HUES6 (cell line): ENCODE data around the gene KIAA1614.

ENCODE experiments used
- H3K27ac ChIP-seq: 2 replicates; pipeline ENCODE4 v1.7.0; 2013; ENCODE audit warnings: low read depth, mild to moderate bottlenecking, low read length, inconsistent platforms
- H3K27me3 ChIP-seq: 2 replicates; pipeline ENCODE4 v1.6.1; 2013; ENCODE audit warnings: low read length; ENCODE audit not compliant: control insufficient read depth, insufficient read depth
- H3K36me3 ChIP-seq: 2 replicates; pipeline ENCODE4 v1.6.1; 2013; ENCODE audit warnings: low read length; ENCODE audit not compliant: control insufficient read depth, insufficient read depth
- H3K4me1 ChIP-seq: 2 replicates; pipeline ENCODE4 v1.6.1; 2013; ENCODE audit warnings: low read length; ENCODE audit not compliant: control insufficient read depth, insufficient read depth
- H3K4me3 ChIP-seq: 2 replicates; pipeline ENCODE4 v1.5.1; 2013; ENCODE audit warnings: low read depth, low read length
- H3K9ac ChIP-seq: one replicate; pipeline ENCODE4 v1.6.1; 2013; ENCODE audit warnings: mild to moderate bottlenecking, low read length
- H3K9me3 ChIP-seq: 2 replicates; pipeline ENCODE4 v1.6.1; 2013; ENCODE audit warnings: low read depth, low read length; ENCODE audit not compliant: control insufficient read depth, insufficient read depth

KIAA1614 gene

DNA sequence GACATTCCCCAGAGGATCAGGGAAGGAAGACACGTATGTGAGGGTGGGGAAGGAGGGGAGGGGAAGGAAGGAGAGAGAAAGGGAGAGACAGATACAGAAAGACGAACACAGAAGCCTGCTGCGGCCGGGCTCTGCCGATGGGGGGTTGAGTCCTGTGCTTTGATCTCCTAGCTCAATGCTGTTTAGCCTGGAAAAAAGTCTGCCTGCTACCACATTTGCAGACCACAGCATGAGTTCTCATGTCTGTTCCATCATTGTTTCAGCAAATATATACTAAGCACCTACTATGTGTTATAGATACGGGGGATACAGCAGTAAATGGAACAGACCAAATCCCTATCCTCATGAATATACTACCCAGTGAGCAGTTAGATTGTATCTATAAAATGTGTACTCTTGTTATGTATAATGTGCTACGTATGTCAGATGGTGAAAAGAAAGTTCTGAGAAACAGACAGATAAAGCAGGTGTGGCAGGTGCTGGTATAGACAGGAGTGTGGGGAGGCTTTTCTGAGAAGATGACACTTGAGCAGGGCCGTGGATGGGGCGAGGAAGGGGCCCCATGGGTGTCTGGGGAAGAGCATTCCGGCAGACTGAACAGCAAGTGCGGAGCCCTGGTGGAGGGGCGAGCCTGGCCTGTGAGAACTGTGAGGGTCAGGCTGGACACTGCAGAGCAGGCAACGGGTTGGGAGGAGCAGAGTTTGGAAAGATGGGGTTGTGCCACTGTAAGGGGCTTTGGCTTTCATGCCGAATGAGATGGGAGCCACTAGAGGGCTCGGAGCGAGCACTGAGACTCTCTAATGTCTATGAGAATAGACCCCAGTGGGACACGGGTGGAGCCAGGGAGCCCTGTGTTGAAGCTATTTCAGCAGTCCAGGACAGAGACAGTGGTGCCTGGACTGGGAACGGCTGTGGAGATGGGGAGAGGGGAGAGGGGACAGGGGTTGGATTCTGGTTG is 34.1 kb downstream of the KIAA1614 start:
- Histone ChIP-seq H3K27ac (no peak overlapping the region), H3K4me1 (peaks cover 7% of the 10 kb centered on the region), H3K36me3 (peaks cover 9% of the 10 kb centered on the region), H3K9me3 (no peaks in the 10 kb centered on the region), H3K27me3 (no peaks in the 10 kb centered on the region), H3K4me3 (no peak overlapping the region), H3K9ac (no peak overlapping the region)

DNA sequence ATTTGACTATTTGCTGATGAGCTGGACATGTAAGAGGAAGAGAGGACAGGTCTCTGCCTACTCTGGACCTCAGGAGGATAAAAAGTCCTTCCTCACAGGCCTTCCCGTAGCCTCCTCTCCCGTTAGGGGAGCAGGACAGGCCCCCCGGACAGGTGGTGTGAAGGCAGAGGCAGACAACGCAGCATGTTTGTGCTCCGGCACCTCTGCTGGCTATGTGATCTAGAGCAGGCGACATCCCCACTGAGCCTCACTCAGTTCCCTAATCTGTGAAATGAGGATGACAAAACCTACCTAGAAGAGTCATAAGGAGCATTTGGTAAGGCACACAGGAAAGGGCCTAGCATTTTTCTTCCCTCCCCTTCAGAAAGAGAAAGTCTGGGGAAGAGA is 34.8 kb downstream of the KIAA1614 start:
- Histone ChIP-seq H3K27ac (no peak overlapping the region), H3K27me3 (no peaks in the 10 kb centered on the region), H3K9ac (no peak overlapping the region), H3K9me3 (no peaks in the 10 kb centered on the region), H3K36me3 (peaks cover 9% of the 10 kb centered on the region), H3K4me1 (peaks cover 5% of the 10 kb centered on the region), H3K4me3 (no peak overlapping the region)

DNA sequence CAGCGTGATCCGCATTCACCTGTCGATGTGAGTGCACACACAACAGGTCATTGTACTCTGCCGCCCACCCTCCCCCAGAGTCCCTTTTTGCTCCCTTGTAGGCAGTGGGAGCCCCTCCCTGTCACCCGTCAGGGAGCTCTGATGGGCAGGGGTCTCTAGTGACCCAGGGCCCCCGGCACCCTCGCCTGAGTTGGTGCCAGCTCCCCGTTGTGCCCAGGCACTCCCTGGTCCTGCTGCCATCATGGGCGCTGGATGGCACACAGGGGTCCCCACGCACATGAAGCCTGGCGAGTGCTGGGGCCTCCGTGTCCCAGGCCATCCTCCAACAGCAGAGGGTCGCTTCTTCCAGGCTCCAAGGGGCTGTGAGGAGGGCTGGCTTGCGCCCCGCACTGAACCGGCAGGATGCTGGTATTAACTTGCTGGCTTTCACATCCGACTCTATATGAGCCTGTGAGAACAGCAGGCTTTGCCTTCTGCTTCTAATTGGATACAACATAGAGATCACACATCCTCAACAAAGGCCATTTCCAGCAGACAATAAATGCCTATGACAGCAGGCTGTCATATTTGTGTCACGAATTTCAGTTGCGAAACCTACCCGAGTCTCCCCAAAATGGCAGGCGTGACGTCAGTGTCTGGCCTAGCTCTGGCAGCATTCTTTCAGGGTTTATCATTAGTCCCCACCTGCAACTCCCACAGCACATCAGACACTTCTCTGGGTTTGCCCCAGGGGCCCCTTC is 35.4 kb downstream of the KIAA1614 start:
- H3K36me3 ChIP-seq: peaks cover 9% of the 10 kb centered on the region
- no peak overlapping the region for H3K27ac ChIP-seq
- H3K4me3 ChIP-seq: no peak overlapping the region

DNA sequence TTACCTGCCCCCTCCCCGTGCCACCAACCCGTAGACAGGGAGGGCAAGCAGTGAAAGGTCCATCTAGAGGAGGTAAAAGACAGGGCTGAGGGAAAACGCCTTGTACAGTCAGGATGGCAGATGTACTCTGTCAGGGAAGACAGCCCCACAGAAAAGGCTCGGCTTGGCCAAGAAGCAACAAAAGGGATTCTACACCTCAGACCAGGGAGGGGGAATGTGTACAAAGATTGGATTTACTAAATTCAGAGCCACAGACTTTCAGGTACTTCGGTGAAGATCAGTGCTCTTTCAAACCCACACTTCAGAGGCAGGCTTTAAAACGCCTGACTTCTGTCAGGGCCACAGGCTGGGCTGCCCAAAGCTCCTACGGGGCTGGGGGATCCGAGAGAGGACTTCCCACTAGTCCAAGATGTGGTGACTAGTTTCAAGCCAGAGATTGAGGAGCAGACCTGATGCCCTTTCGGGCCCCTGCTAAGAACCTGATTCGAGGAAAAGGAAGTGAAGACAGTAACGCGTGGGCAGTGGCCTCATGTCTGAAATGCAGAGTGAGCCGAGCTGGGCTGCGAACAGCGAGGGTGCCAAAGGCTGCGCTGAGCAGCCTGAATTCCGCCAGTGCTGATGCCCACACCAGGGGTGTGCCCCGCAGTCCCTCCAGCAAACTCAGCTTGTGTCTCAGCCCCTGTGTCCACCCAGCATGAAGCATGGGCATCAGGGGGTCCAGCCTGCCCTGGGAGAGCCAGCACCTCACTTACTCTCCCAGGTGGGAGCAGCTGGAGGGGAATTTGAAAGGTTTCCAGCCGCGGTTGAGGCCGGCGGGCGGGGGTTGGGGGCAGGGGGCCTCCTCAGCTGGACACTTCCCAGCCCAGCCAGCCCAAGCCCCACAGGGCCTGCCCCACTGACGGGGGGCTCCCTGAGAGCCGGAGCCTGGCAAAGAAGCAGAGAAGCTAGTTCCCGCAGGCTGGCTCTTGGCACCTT is 36.2 kb downstream of the KIAA1614 start:
- no peak overlapping the region for H3K9ac ChIP-seq
- peaks cover 8% of the 10 kb centered on the region for H3K4me1 ChIP-seq
- H3K27ac ChIP-seq: no peak overlapping the region

More for the DNA sequence above, 35.4 kb downstream of the KIAA1614 start:
- Histone ChIP-seq H3K27me3 (no peaks in the 10 kb centered on the region), H3K4me1 (peaks cover 8% of the 10 kb centered on the region), H3K9me3 (no peaks in the 10 kb centered on the region), H3K9ac (no peak overlapping the region)

DNA sequence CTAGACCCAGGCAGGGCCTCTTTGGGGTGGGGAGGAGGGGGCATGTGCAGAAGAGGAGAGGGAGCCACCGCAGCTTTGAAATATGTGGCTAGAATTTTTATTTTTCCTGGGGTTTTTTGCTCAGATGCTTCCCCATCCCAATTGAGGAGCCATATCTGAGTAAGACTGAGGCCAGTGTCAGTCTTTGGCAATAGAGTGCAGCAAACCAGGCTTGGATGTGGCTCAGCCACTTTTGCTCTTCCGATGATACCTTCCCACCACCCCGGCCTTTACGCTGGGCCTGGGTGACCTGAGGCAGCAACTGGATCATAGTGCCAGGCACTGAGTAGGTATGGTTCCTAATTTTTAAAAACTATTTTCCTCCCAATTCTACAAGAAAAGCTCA is 36.9 kb downstream of the KIAA1614 start:
- Histone ChIP-seq H3K4me3 (no peak overlapping the region), H3K9me3 (no peaks in the 10 kb centered on the region), H3K36me3 (peaks cover 11% of the 10 kb centered on the region), H3K27me3 (no peaks in the 10 kb centered on the region), H3K27ac (no peak overlapping the region), H3K4me1 (peaks cover 8% of the 10 kb centered on the region), H3K9ac (no peak overlapping the region)

More for the DNA sequence above, 36.2 kb downstream of the KIAA1614 start:
- Histone ChIP-seq H3K9me3 (no peaks in the 10 kb centered on the region), H3K27me3 (no peaks in the 10 kb centered on the region), H3K36me3 (peaks cover 11% of the 10 kb centered on the region), H3K4me3 (no peak overlapping the region)

DNA sequence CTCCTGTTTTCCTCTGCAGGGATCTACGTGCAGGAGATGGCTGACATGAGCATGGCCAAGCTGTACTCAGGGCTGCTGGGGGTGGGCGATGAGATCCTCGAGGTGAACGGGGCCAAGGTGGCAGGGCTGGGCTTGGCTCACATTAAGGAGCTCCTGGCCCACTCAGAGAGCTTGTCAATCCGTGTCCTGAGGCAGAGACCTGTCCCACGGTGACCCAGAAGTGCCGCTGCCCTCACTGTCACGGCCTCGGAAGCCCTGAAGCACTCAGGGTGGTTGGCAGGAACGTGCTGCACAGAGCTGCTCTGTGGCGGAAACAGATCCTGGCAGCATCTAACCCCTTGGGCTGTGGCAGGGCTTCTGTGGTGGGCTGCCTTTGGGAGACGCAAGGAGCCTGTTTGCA is 37.6 kb downstream of the KIAA1614 start:
- no peaks in the 10 kb centered on the region for H3K9me3 ChIP-seq
- H3K9ac ChIP-seq: no peak overlapping the region
- peaks cover 11% of the 10 kb centered on the region for H3K36me3 ChIP-seq
- H3K4me1 ChIP-seq: peaks cover 8% of the 10 kb centered on the region
- no peaks in the 10 kb centered on the region for H3K27me3 ChIP-seq
- no peak overlapping the region for H3K27ac ChIP-seq
- H3K4me3 ChIP-seq: no peak overlapping the region

DNA sequence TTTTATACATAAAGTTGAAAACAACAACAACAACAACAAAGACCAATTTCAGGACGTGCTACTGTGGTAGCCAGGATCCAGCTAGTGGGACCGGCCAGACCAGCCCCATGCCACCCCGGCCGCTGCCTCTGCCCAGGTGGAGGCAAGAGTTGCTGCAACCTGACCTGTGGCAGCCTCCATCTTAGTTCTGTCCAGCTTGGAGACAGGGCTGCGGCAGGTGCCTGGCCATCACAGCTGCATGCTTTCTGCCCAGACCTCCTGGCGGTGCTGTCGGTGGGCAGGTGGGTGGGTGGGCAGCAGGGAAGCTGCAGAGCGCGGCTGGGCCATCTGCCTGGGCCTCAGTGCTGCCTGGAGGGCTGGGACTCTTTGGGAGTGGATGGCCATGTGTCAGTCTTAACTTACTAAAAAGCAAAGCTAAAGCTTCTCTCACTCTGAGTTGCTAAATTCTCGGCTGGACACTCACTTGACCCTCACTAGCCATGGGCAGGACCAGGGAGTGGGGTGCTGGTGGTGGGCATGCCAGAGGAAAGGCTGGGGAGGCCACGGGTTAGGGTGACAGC is 38.6 kb downstream of the KIAA1614 start:
- H3K36me3 ChIP-seq: peaks cover 11% of the 10 kb centered on the region
- no peaks in the 10 kb centered on the region for H3K9me3 ChIP-seq
- H3K9ac ChIP-seq: no peak overlapping the region
- H3K4me1 ChIP-seq: peaks cover 8% of the 10 kb centered on the region
- H3K4me3 ChIP-seq: no peak overlapping the region
- H3K27ac ChIP-seq: no peak overlapping the region
- H3K27me3 ChIP-seq: no peaks in the 10 kb centered on the region

DNA sequence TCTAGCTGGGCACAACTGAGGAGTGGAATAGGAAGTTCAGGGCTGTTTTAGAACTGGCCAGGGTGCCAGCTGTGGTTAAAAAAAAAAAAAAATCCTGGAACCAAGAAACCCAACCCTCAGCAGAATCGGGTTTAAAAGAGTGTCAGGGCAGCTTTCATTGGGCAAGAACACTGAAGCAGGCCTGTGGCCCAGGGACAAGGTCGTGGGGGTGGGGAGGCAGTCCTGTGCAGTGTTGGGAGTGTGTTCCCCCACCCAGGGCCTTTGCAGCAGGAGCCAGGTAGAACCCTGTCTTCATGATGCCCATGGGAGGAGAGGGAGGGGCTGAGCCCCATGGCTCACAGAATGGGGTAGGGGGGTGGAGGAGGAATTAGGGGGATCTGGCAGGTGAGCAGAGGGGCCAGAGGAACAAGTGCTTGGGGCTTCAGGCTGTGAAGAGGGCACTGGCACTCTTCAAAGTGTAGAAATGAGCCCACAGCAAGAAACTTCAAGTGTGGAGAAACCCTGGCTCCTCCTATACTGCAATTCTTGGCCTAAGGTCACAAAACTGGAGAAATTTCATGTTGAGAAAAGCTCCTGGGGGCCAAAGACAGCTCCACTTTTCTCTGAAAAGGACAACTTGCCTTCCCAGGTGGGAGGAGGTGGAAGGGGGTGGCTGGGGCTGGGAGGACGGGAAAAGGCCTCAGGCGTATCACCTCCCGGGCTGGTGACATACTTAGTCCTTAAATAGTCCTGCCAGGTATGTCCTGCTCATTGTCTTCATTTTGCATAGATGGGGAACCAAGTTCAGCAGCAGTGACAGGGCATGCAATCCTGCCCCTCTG is 39.3 kb downstream of the KIAA1614 start:
- no peak overlapping the region for H3K4me3 ChIP-seq

DNA sequence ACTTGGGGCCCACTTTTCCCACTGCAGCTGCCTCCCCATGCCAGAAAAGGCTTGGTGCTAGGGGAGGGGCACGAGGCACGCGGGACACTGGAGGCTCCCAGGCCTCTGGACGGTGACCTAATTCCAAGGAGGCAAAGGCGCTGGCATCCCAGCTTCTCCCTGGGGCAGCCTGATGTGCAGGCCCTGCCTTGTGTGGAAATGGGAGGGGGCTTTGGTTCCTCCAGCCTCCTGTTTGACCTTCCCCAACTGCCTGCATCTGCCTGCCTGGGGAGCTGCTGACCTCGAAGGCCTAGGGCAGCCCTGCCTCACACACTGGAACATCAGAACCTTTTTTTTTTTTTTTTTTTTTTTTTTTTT is 39.9 kb downstream of the KIAA1614 start:
- H3K27ac ChIP-seq: no peak overlapping the region

More for the DNA sequence above, 39.3 kb downstream of the KIAA1614 start:
- Histone ChIP-seq H3K36me3 (peaks cover 11% of the 10 kb centered on the region), H3K4me1 (peaks cover 8% of the 10 kb centered on the region), H3K9ac (peak overlapping the region; percentile 56), H3K9me3 (no peaks in the 10 kb centered on the region), H3K27me3 (no peaks in the 10 kb centered on the region), H3K27ac (no peak overlapping the region)

More for the DNA sequence above, 39.9 kb downstream of the KIAA1614 start:
- H3K27me3 ChIP-seq: no peaks in the 10 kb centered on the region
- peaks cover 11% of the 10 kb centered on the region for H3K36me3 ChIP-seq
- H3K4me3 ChIP-seq: no peak overlapping the region
- H3K9ac ChIP-seq: peak overlapping the region; percentile 56
- peaks cover 8% of the 10 kb centered on the region for H3K4me1 ChIP-seq
- no peaks in the 10 kb centered on the region for H3K9me3 ChIP-seq
